IMR-90 (cell line): Measurements from ENCODE around the gene RIMBP2. TPM values are rescaled to one million over a fixed set of nuclear protein-coding genes. Genes with fewer than 3 reads are reported as not detected.

Source experiments
- ATAC-seq: fragments of 200-7000 bp; cut with Tn5 transposase; 2 replicates; pipeline ENCODE4 v1.9.1; 2020; ENCODE audit warnings: low read depth, mild to moderate bottlenecking, moderate library complexity
- BruUV-seq: library from RNA; stranded (reverse); fragments of 400-500 nt; replicated peaks from 2 replicates; lab custom pipeline; 2021; lab: Mats Ljungman, UMichigan
- CTCF ChIA-PET: fragments of 300-600 bp; formaldehyde crosslinking; extraction: SDS; loops from one replicate; lab custom pipeline; 2021; ENCODE audit warnings: antibody characterized with exemption; lab: Yijun Ruan, JAX
- POLR2A ChIA-PET: fragments of 300-600 bp; sonication (Branson Sonifier 250); formaldehyde crosslinking; loops from one replicate; lab custom pipeline; 2022; ENCODE audit warnings: antibody characterized with exemption; ENCODE audit not compliant: unreplicated experiment; lab: Charles Lee
- DNase-seq: peaks from one replicate; pipeline ENCODE4 v3.0.0; 2013
- H2AFZ ChIP-seq: replicated peaks from 2 replicates; pipeline ENCODE3; 2013; ENCODE audit warnings: low read length, mild to moderate bottlenecking; ENCODE audit not compliant: poor library complexity
- H2AK5ac ChIP-seq: 2 replicates; pipeline ENCODE4 v1.6.1; 2013; ENCODE audit warnings: low read depth, low read length, inconsistent platforms
- H2AK9ac ChIP-seq: replicated peaks from 2 replicates; pipeline ENCODE3; 2013; ENCODE audit warnings: mild to moderate bottlenecking, low read depth, low read length, moderate library complexity; ENCODE audit not compliant: poor library complexity
- H2BK120ac ChIP-seq: 2 replicates; pipeline ENCODE4 v1.6.1; 2013; ENCODE audit warnings: low read depth, low read length, inconsistent platforms
- H2BK15ac ChIP-seq: 3 replicates; pipeline ENCODE4 v1.6.1; 2013; ENCODE audit warnings: low read depth, low read length, inconsistent platforms
- H2BK20ac ChIP-seq: 2 replicates; pipeline ENCODE4 v1.6.1; 2013; ENCODE audit warnings: low read depth, mild to moderate bottlenecking, inconsistent platforms, low read length, moderate library complexity
- H2BK5ac ChIP-seq: 2 replicates; pipeline ENCODE4 v1.6.1; 2013; ENCODE audit warnings: mild to moderate bottlenecking, low read depth, low read length, inconsistent platforms; ENCODE audit not compliant: poor library complexity, severe bottlenecking
- H3K14ac ChIP-seq: replicated peaks from 2 replicates; pipeline ENCODE4 v1.6.1; 2013; ENCODE audit warnings: low read depth, low read length, inconsistent platforms
- H3K18ac ChIP-seq: 2 replicates; pipeline ENCODE4 v1.6.1; 2013; ENCODE audit warnings: low read depth, low read length, control low read depth
- H3K23ac ChIP-seq: 2 replicates; pipeline ENCODE4 v1.6.1; 2013; ENCODE audit warnings: low read depth, low read length, inconsistent platforms
- H3K27ac ChIP-seq: 2 replicates; pipeline ENCODE4 v1.5.1; 2013; ENCODE audit warnings: mild to moderate bottlenecking, control low read depth, low read length; ENCODE audit not compliant: insufficient read depth
- H3K27me3 ChIP-seq: 2 replicates; pipeline ENCODE4 v1.6.1; 2013; ENCODE audit warnings: low read length; ENCODE audit not compliant: control insufficient read depth, insufficient read depth
- H3K36me3 ChIP-seq: 2 replicates; pipeline ENCODE4 v1.6.1; 2013; ENCODE audit warnings: low read length, mixed read lengths; ENCODE audit not compliant: control insufficient read depth, insufficient read depth
- H3K4ac ChIP-seq: 2 replicates; pipeline ENCODE4 v1.6.1; 2013; ENCODE audit warnings: low read depth, low read length, inconsistent platforms
- H3K4me1 ChIP-seq: 2 replicates; pipeline ENCODE4 v1.6.1; 2013; ENCODE audit warnings: low read length, mixed read lengths; ENCODE audit not compliant: control insufficient read depth, insufficient read depth
- H3K4me2 ChIP-seq: 2 replicates; pipeline ENCODE4 v1.6.1; 2013; ENCODE audit warnings: low read depth, mild to moderate bottlenecking, control low read depth, low read length, moderate library complexity
- H3K4me3 ChIP-seq: 2 replicates; pipeline ENCODE4 v1.5.1; 2013; ENCODE audit warnings: low read depth, mild to moderate bottlenecking, control low read depth, low read length, moderate library complexity; ENCODE audit not compliant: insufficient read depth
- H3K56ac ChIP-seq: 2 replicates; pipeline ENCODE4 v1.6.1; 2013; ENCODE audit warnings: low read length, inconsistent platforms; ENCODE audit not compliant: insufficient read depth; ENCODE audit errors: extremely low read depth
- H3K79me1 ChIP-seq, 2 experiments: 2 replicates each; pipeline ENCODE4 v1.6.1; 2013; ENCODE audit warnings: low read length in 2 of 2, inconsistent platforms in 1 of 2, low read depth in 1 of 2
- H3K9ac ChIP-seq: 2 replicates; pipeline ENCODE4 v1.6.1; 2013; ENCODE audit warnings: low read depth, low read length, control low read depth
- H3K9me1 ChIP-seq: 2 replicates; pipeline ENCODE4 v1.6.1; 2013; ENCODE audit warnings: low read length, inconsistent platforms; ENCODE audit not compliant: insufficient read depth
- H3K9me3 ChIP-seq: 2 replicates; pipeline ENCODE4 v1.6.1; 2013; ENCODE audit warnings: low read length; ENCODE audit not compliant: control insufficient read depth, insufficient read depth
- H4K20me1 ChIP-seq: 2 replicates; pipeline ENCODE4 v1.6.1; 2013; ENCODE audit warnings: low read length, inconsistent platforms; ENCODE audit not compliant: insufficient read depth
- H4K5ac ChIP-seq: 2 replicates; pipeline ENCODE4 v1.6.1; 2013; ENCODE audit warnings: mild to moderate bottlenecking, low read depth, low read length, control low read depth
- H4K8ac ChIP-seq, 2 experiments: 2 replicates each; pipeline ENCODE4 v1.6.1; 2013; ENCODE audit warnings: low read depth in 2 of 2, low read length in 2 of 2, control low read depth in 1 of 2, inconsistent platforms in 1 of 2
- H4K91ac ChIP-seq: 2 replicates; pipeline ENCODE4 v1.6.1; 2013; ENCODE audit warnings: low read depth, low read length, inconsistent platforms; ENCODE audit not compliant: insufficient read depth
- BHLHE40 ChIP-seq: fragments of 150-350 bp; IDR thresholded peaks from 2 replicates; pipeline ENCODE4 v1.6.1; 2016; ENCODE audit warnings: mild to moderate bottlenecking, low read depth, low read length
- CHD1 ChIP-seq: IDR thresholded peaks from 2 replicates; pipeline ENCODE4 v1.6.1; 2012; ENCODE audit warnings: low read depth, low read length, improper control_type of control experiment
- CTCF ChIP-seq: conservative IDR thresholded peaks from 2 replicates; pipeline ENCODE4 v1.5.1; 2012; ENCODE audit warnings: mild to moderate bottlenecking, low read depth, low read length, improper control_type of control experiment
- MAFK ChIP-seq: IDR thresholded peaks from 2 replicates; pipeline ENCODE4 v1.6.1; 2012; ENCODE audit warnings: low read depth, low read length, improper control_type of control experiment
- MAZ ChIP-seq: IDR thresholded peaks from 2 replicates; pipeline ENCODE4 v1.6.1; 2012; ENCODE audit warnings: low read depth, mild to moderate bottlenecking, low read length, improper control_type of control experiment, moderate library complexity, borderline replicate concordance
- NFE2L2 ChIP-seq: fragments of 150-350 bp; IDR thresholded peaks from 2 replicates; pipeline ENCODE4 v1.6.1; 2016; ENCODE audit warnings: low read depth, mild to moderate bottlenecking, low read length
- POLR2A ChIP-seq: IDR thresholded peaks from 2 replicates; pipeline ENCODE4 v1.6.1; 2012; ENCODE audit warnings: mild to moderate bottlenecking, low read depth, low read length
- RAD21 ChIP-seq: IDR thresholded peaks from 2 replicates; pipeline ENCODE4 v1.6.1; 2012; ENCODE audit warnings: low read length, improper control_type of control experiment
- RCOR1 ChIP-seq: IDR thresholded peaks from 2 replicates; pipeline ENCODE4 v1.6.1; 2012; ENCODE audit warnings: mild to moderate bottlenecking, low read length, improper control_type of control experiment; ENCODE audit not compliant: insufficient replicate concordance
- USF2 ChIP-seq: fragments of 150-350 bp; IDR thresholded peaks from 2 replicates; pipeline ENCODE4 v1.6.1; 2017; ENCODE audit warnings: mild to moderate bottlenecking, antibody characterized with exemption, low read length, low read depth
- WGBS, 2 experiments: methylation state at CpG; one replicate each; pipeline versions ENCODE4 v1.1.5 to v1.1.7; 2013; ENCODE audit warnings: missing lambda C conversion rate in 2 of 2; ENCODE audit not compliant: insufficient read length in 1 of 2; ENCODE audit errors: extremely low coverage in 2 of 2; 5-methylcytosine and 5-hydroxymethylcytosine counted together
- dilution Hi-C: fragments of 300-500 bp; cut with HindIII; formaldehyde crosslinking; loops from one replicate; pipeline ENCODE4 v1.14.3; 2018; ENCODE audit warnings: low sequenced_read_pairs; ENCODE audit not compliant: unreplicated experiment
- in situ Hi-C: fragments of 300-500 bp; cut with MboI; formaldehyde crosslinking; loops from 3 replicates; pipeline ENCODE4 v1.14.3; 2019; ENCODE audit warnings: low sequenced_read_pairs, inconsistent platforms, mixed read lengths
- intact Hi-C: fragments of 100-400 bp; cut with micrococcal nuclease; formaldehyde crosslinking; loops from 2 replicates; pipeline ENCODE4 v1.10.0; 2022
- polyA plus RNA-seq, 3 experiments: library from polyadenylated mRNA; depleted of rRNA; stranded (reverse); fragments of >200 nt; gene quantifications; 2 replicates each; pipeline ENCODE4 v1.2.3, GENCODE V29; 2012; ENCODE audit warnings: low replicate concordance in 1 of 3
- total RNA-seq: library from RNA; depleted of rRNA; stranded (reverse); fragments of >200 nt; gene quantifications from 2 replicates; pipeline ENCODE4 v1.2.3, GENCODE V29; 2012

The RIMBP2 gene
- total and polyA plus RNA-seq, 2 of the 4 experiments (the other 2 are of a cell fraction), result not detected

GRCh38 chr12:130622803-130623202 is 93.3 kb downstream of the RIMBP2 start:
- Histone ChIP-seq H3K4ac (no peak overlapping the region), H2BK120ac (no peak overlapping the region), H2AK5ac (no peak overlapping the region), H3K9ac (no peak overlapping the region), H3K4me3 (no peak overlapping the region), H2AK9ac (no peak overlapping the region), H2BK20ac (no peak overlapping the region), H3K27ac (no peak overlapping the region), H2AFZ (no peak overlapping the region), H3K18ac (no peak overlapping the region), H4K91ac (no peak overlapping the region), H3K4me2 (no peak overlapping the region), H2BK5ac (no peak overlapping the region), H3K27me3 (no peaks in the 10 kb centered on the region), H4K5ac (no peak overlapping the region), H4K8ac (no peak overlapping the region), H3K56ac (no peak overlapping the region), H2BK15ac (no peak overlapping the region), H3K36me3 (no peaks in the 10 kb centered on the region), H3K23ac (no peak overlapping the region), H3K9me3 (peaks cover 42% of the 10 kb centered on the region), H3K14ac (no peak overlapping the region), H3K79me1 (no peaks in the 10 kb centered on the region), H4K20me1 (no peaks in the 10 kb centered on the region), H3K4me1 (no peaks in the 10 kb centered on the region), H3K9me1 (no peaks in the 10 kb centered on the region)
- DNase-seq (no peak), ATAC-seq (no peak)
- in situ Hi-C loops, result no loop called here
- intact Hi-C loops, result no loop called here
- CTCF ChIA-PET, result no interaction called here
- TF ChIP-seq BHLHE40 (no peak), CTCF (no peak), MAFK (no peak), MAZ (no peak), RCOR1 (no peak), NFE2L2 (no peak), CHD1 (no peak), RAD21 (no peak), USF2 (no peak), POLR2A (no peak)
- WGBS, 2 experiments, result no CpG with 5 or more reads among the region's 3 CpGs
- no TSS peak for BruUV-seq
- dilution Hi-C loops, result no loop called here
- POLR2A ChIA-PET, result no interaction called here
